ENCODE data around the gene FXYD3.
"Not testable (repeated sequence)": the region's sequence is repeated elsewhere in the genome, so short reads cannot be mapped to it uniquely, and the experiment has no call there.

Gene FXYD3

DNA sequence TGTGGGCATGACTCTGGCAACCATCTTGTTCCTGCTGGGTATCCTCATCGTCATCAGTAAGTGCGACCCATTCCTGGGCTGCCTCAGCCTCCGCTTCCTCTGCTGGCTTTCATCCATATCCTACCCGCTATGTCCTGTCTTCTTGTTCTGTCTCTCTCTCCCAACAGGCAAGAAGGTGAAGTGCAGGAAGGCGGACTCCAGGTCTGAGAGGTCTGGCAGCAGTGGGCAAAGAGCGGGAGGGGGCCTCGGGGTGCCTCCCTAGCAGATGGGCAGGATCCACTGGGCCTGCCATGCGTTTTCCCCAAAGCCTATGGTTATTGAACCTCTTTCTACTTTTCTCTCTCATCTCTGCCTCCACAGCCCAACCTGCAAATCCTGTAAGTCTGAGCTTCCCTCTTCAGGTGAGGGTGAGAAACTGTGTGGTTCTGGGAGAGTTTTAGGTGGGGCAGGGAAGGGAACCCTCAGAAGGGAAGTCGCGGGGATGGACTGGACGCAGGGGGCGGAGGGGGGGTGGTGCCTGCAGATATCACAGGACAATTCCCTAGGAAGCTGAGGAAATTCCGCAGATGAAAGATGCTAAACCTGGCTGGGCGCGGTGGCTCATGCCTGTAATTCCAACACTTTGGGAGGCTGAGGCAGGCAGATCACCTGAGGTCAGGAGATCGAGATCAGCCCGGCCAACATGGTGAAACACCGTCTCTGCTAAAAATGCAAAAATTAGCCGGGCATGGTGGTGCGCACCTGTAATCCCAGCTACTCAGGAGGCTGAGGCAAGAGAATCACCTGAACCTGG is 35.8 kb downstream of the FXYD3 start:
- Histone ChIP-seq H3K9me3 (replicated peaks; ENCODE audit: low read length) (no peaks in the 10 kb centered on the region), H3K36me3 (ENCODE audit: insufficient read depth, low read length) (no peaks in the 10 kb centered on the region), H3K4me2 (ENCODE audit: low read length) (no peak overlapping the region), H3K9ac (ENCODE audit: low read depth, low read length) (no peak overlapping the region), H3K27me3 (ENCODE audit: control insufficient read depth, insufficient read depth, low read length) (no peaks in the 10 kb centered on the region), H3K4me3 (ENCODE audit: low read length) (no peak overlapping the region), H3K4me1 (ENCODE audit: control insufficient read depth, insufficient read depth, low read length) (peaks cover 22% of the 10 kb centered on the region)

DNA sequence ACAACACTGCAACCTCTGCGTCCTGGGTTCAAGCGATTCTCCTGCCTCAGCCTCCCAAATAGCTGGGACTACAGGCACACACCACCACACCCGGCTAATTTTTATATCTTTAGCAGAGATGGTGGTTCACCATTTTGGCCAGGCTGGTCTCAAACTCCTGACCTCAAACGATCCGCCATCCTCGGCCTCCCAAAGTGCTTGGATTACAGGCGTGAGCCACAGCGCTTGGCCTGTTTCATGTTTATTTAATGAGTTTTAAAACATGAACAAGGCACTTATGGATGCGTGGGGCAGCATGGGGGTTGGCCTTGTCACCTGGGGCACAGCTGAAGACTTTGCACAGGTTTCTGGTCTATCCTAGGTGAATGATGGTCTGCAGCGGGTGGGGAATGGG is 37.5 kb downstream of the FXYD3 start:
- not testable (repeated sequence) for H3K9ac ChIP-seq (ENCODE audit: low read depth, low read length); H3K4me2 ChIP-seq (ENCODE audit: low read length); H3K4me3 ChIP-seq (ENCODE audit: low read length); H3K9me3 ChIP-seq (replicated peaks; ENCODE audit: low read length); H3K27me3 ChIP-seq (ENCODE audit: control insufficient read depth, insufficient read depth, low read length)
- peaks cover 22% of the 10 kb centered on the region for H3K4me1 ChIP-seq (ENCODE audit: control insufficient read depth, insufficient read depth, low read length)
- peaks cover 13% of the 10 kb centered on the region for H3K36me3 ChIP-seq (ENCODE audit: insufficient read depth, low read length)

- Histone ChIP-seq H3K4me1 (ENCODE audit: control insufficient read depth, insufficient read depth, low read length) (peaks cover 22% of the 10 kb centered on the region), H3K9me3 (replicated peaks; ENCODE audit: low read length) (no peaks in the 10 kb centered on the region), H3K4me3 (ENCODE audit: low read length) (peak overlapping the region; percentile 89), H3K27me3 (ENCODE audit: control insufficient read depth, insufficient read depth, low read length) (no peaks in the 10 kb centered on the region), H3K36me3 (ENCODE audit: insufficient read depth, low read length) (peaks cover 13% of the 10 kb centered on the region), H3K9ac (ENCODE audit: low read depth, low read length) (peak overlapping the region; percentile 84), H3K4me2 (ENCODE audit: low read length) (peak overlapping the region; percentile 92)
These were observed 38.3 kb downstream of the FXYD3 start for GRCh38 chr19:35153701-35154524.

GRCh38 chr19:35154525-35155406 is 39.1 kb downstream of the FXYD3 start, which contains the start of gene FXYD5:
FXYD5 (plus strand) TSS chr19:35154735; CDS start chr19:35155551, 816 bp downstream.
- Histone ChIP-seq H3K4me1 (ENCODE audit: control insufficient read depth, insufficient read depth, low read length) (peaks cover 22% of the 10 kb centered on the region), H3K27me3 (ENCODE audit: control insufficient read depth, insufficient read depth, low read length) (no peaks in the 10 kb centered on the region), H3K9ac (ENCODE audit: low read depth, low read length) (peak within 1 kb of the TSS; percentile 84), H3K4me3 (ENCODE audit: low read length) (peak within 1 kb of the TSS; percentile 89), H3K36me3 (ENCODE audit: insufficient read depth, low read length) (peaks cover 21% of the 10 kb centered on the region), H3K4me2 (ENCODE audit: low read length) (peak within 1 kb of the TSS; percentile 92), H3K9me3 (replicated peaks; ENCODE audit: low read length) (no peaks in the 10 kb centered on the region)

DNA sequence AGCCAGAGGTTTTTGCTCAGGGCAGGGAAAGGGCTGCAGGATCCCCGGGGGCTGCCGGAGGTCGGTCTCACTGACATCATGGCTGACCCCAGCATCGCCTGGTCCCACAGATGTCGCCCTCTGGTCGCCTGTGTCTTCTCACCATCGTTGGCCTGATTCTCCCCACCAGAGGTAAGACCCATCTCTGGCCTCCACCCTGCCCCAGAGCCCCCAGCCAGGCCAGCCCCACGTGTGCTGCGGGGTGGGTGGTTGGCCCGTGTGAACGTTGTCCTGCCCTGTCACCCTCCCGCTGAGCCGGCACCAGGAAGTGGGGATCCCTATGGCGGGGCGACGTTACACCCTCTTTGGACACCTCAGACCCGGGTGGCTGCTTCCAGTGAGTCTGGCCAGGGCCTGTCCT is 39.8 kb downstream of the FXYD3 start:
- Histone ChIP-seq H3K4me2 (ENCODE audit: low read length) (peak overlapping the region; percentile 92), H3K4me3 (ENCODE audit: low read length) (peak overlapping the region; percentile 89), H3K27me3 (ENCODE audit: control insufficient read depth, insufficient read depth, low read length) (no peaks in the 10 kb centered on the region), H3K36me3 (ENCODE audit: insufficient read depth, low read length) (peaks cover 26% of the 10 kb centered on the region), H3K9ac (ENCODE audit: low read depth, low read length) (peak overlapping the region; percentile 84), H3K9me3 (replicated peaks; ENCODE audit: low read length) (no peaks in the 10 kb centered on the region), H3K4me1 (ENCODE audit: control insufficient read depth, insufficient read depth, low read length) (peaks cover 22% of the 10 kb centered on the region)

GRCh38 chr19:35155981-35156672 is 40.5 kb downstream of the FXYD3 start:
- Histone ChIP-seq H3K27me3 (ENCODE audit: control insufficient read depth, insufficient read depth, low read length) (no peaks in the 10 kb centered on the region), H3K36me3 (ENCODE audit: insufficient read depth, low read length) (peaks cover 33% of the 10 kb centered on the region), H3K4me3 (ENCODE audit: low read length) (peak overlapping the region; percentile 89), H3K4me1 (ENCODE audit: control insufficient read depth, insufficient read depth, low read length) (peaks cover 22% of the 10 kb centered on the region), H3K9ac (ENCODE audit: low read depth, low read length) (peak overlapping the region; percentile 84), H3K4me2 (ENCODE audit: low read length) (peak overlapping the region; percentile 92), H3K9me3 (replicated peaks; ENCODE audit: low read length) (no peaks in the 10 kb centered on the region)

GRCh38 chr19:35156673-35157014 is 41.0 kb downstream of the FXYD3 start:
- Histone ChIP-seq H3K9ac (ENCODE audit: low read depth, low read length) (no peak overlapping the region), H3K4me1 (ENCODE audit: control insufficient read depth, insufficient read depth, low read length) (peaks cover 22% of the 10 kb centered on the region), H3K36me3 (ENCODE audit: insufficient read depth, low read length) (peaks cover 38% of the 10 kb centered on the region), H3K27me3 (ENCODE audit: control insufficient read depth, insufficient read depth, low read length) (no peaks in the 10 kb centered on the region), H3K4me2 (ENCODE audit: low read length) (peak overlapping the region; percentile 92), H3K9me3 (replicated peaks; ENCODE audit: low read length) (no peaks in the 10 kb centered on the region), H3K4me3 (ENCODE audit: low read length) (no peak overlapping the region)

DNA sequence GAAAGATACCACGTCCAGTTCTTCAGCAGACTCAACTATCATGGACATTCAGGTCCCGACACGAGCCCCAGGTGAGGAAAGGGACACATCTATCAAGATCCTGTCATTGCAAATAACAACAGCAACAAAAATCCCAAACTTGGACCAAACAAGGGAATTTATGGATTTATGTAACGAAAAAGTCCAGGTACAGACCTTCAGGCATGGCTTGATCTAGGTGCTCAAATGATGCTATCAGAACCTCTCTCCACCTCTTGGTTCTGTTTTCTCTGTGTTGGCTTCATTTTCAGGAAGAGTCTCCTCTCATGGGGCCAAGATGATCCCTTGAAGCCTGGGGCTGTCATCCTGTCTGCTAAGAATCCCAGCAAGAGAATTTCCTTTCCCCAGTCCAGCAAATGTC is 41.8 kb downstream of the FXYD3 start:
- H3K36me3 ChIP-seq (ENCODE audit: insufficient read depth, low read length), result peaks cover 46% of the 10 kb centered on the region
- H3K9me3 ChIP-seq (replicated peaks; ENCODE audit: low read length), result peaks cover 6% of the 10 kb centered on the region
- H3K9ac ChIP-seq (ENCODE audit: low read depth, low read length), result no peak overlapping the region
- H3K4me3 ChIP-seq (ENCODE audit: low read length), result no peak overlapping the region
- no peak overlapping the region for H3K4me2 ChIP-seq (ENCODE audit: low read length)
- H3K27me3 ChIP-seq (ENCODE audit: control insufficient read depth, insufficient read depth, low read length), result no peaks in the 10 kb centered on the region
- H3K4me1 ChIP-seq (ENCODE audit: control insufficient read depth, insufficient read depth, low read length), result peaks cover 22% of the 10 kb centered on the region

GRCh38 chr19:35159606-35160005 is 44.0 kb downstream of the FXYD3 start:
- Histone ChIP-seq H3K9me3 (replicated peaks; ENCODE audit: low read length) (peaks cover 21% of the 10 kb centered on the region), H3K9ac (ENCODE audit: low read depth, low read length) (no peak overlapping the region), H3K36me3 (ENCODE audit: insufficient read depth, low read length) (peaks cover 68% of the 10 kb centered on the region), H3K4me2 (ENCODE audit: low read length) (no peak overlapping the region), H3K4me1 (ENCODE audit: control insufficient read depth, insufficient read depth, low read length) (peaks cover 13% of the 10 kb centered on the region), H3K27me3 (ENCODE audit: control insufficient read depth, insufficient read depth, low read length) (no peaks in the 10 kb centered on the region), H3K4me3 (ENCODE audit: low read length) (no peak overlapping the region)

- H3K36me3 ChIP-seq (ENCODE audit: insufficient read depth, low read length), result peaks cover 79% of the 10 kb centered on the region
- peaks cover 7% of the 10 kb centered on the region for H3K4me1 ChIP-seq (ENCODE audit: control insufficient read depth, insufficient read depth, low read length)
- H3K9ac ChIP-seq (ENCODE audit: low read depth, low read length), result no peak overlapping the region
- H3K27me3 ChIP-seq (ENCODE audit: control insufficient read depth, insufficient read depth, low read length), result no peaks in the 10 kb centered on the region
- H3K9me3 ChIP-seq (replicated peaks; ENCODE audit: low read length), result peaks cover 23% of the 10 kb centered on the region
- no peak overlapping the region for H3K4me2 ChIP-seq (ENCODE audit: low read length)
- no peak overlapping the region for H3K4me3 ChIP-seq (ENCODE audit: low read length)
These were observed 45.2 kb downstream of the FXYD3 start for GRCh38 chr19:35160629-35161433.
